ENCODE data around the gene ARPC5L.

ARPC5L gene

GRCh38 chr9:124868511-124869465 is 6.9 kb downstream of the ARPC5L start:
- DNase-seq: peak; percentile 72 to 86

GRCh38 chr9:124869466-124869985 is 7.6 kb downstream of the ARPC5L start:
- DNase-seq: no peak

GRCh38 chr9:124869986-124870560 is 8.1 kb downstream of the ARPC5L start:
- DNase-seq: no peak

- DNase-seq: no peak
Measured at GRCh38 chr9:124870723-124871122, 8.8 kb downstream of the ARPC5L start.

GRCh38 chr9:124871156-124871561 is 9.2 kb downstream of the ARPC5L start:
- no peak for DNase-seq

- no peak for DNase-seq
Measured at GRCh38 chr9:124873664-124874063, 11.7 kb downstream of the ARPC5L start.

GRCh38 chr9:124875501-124875900 is 13.6 kb downstream of the ARPC5L start:
- no peak for DNase-seq

GRCh38 chr9:124877021-124877782 is 15.3 kb downstream of the ARPC5L start:
- DNase-seq: no peak

GRCh38 chr9:124878021-124878420 is 16.1 kb downstream of the ARPC5L start:
- no peak for DNase-seq

- no peak for DNase-seq
Measured at GRCh38 chr9:124878518-124878917, 16.6 kb downstream of the ARPC5L start.

GRCh38 chr9:124879226-124879625 is 17.3 kb downstream of the ARPC5L start:
- DNase-seq: peak in 1 of 2 experiments; percentile 45

GRCh38 chr9:124880501-124880900 is 18.6 kb downstream of the ARPC5L start:
- DNase-seq: no peak

- DNase-seq: no peak
Measured at GRCh38 chr9:124881138-124881743, 19.3 kb downstream of the ARPC5L start.

- no peak for DNase-seq
Measured at GRCh38 chr9:124882231-124882630, 20.3 kb downstream of the ARPC5L start.

- no peak for DNase-seq
Measured at GRCh38 chr9:124884376-124884775, 22.4 kb downstream of the ARPC5L start.

- no peak for DNase-seq
Measured at GRCh38 chr9:124885551-124885950, 23.6 kb downstream of the ARPC5L start.

GRCh38 chr9:124886461-124886860 is 24.5 kb downstream of the ARPC5L start:
- no peak for DNase-seq

- DNase-seq: no peak
Measured at GRCh38 chr9:124886866-124887492, 25.0 kb downstream of the ARPC5L start.

- DNase-seq: no peak
Measured at GRCh38 chr9:124887832-124888231, 25.9 kb downstream of the ARPC5L start.

- DNase-seq: no peak
Measured at GRCh38 chr9:124889006-124889405, 27.1 kb downstream of the ARPC5L start.

GRCh38 chr9:124890179-124890578 is 28.2 kb downstream of the ARPC5L start:
- DNase-seq: no peak

GRCh38 chr9:124894035-124894740 is 32.3 kb downstream of the ARPC5L start:
- DNase-seq: no peak

All from NCI-H524 (cell line).